ENCODE results near the gene RAB32. TPM values are rescaled to one million over a fixed set of nuclear protein-coding genes. Genes with fewer than 3 reads are reported as not detected.

RAB32 gene
- total RNA-seq, 1 experiment from 2014 or later, result 104 TPM

DNA sequence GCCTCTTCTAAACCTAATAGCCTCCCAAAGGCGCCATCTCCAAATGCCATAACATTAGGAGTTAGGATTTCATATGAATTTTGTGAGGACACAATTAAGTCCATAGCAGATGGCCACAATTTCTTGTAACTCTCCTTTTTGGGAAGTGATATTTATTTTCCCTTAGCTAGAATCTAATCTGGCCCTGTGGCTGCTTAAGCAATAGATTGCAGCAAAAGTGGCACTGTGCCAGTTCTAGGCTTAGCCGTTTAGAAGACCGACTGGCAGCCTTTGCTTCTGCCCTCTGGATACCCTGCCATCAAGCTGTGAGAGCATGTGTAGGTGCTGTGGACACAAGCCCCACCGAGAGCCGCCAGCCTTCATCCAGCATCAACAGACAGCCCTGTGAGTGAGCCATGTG lies 39.2 kb downstream of the RAB32 start:
- peak; percentile 3 for DNase-seq (ENCODE audit: low read depth)

DNA sequence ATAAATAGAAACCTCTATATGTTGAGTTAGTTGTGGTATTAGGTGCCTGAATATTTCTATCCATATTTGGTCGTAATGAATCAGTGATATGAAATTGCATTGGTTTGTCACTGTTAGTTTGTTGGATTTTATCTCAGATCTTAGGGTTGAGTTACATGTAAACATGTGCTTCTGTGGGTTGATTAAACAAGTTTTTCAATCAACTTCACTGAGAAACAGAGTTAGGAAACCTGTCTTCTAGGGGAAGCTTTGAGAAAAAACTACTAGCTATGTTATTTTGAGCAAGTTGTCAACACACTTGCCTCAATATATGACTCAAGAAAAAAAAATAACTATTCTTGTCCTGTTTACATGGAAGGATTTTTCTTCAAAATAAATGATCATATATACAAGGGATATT lies 40.3 kb downstream of the RAB32 start:
- DNase-seq (ENCODE audit: low read depth), result no peak

DNA sequence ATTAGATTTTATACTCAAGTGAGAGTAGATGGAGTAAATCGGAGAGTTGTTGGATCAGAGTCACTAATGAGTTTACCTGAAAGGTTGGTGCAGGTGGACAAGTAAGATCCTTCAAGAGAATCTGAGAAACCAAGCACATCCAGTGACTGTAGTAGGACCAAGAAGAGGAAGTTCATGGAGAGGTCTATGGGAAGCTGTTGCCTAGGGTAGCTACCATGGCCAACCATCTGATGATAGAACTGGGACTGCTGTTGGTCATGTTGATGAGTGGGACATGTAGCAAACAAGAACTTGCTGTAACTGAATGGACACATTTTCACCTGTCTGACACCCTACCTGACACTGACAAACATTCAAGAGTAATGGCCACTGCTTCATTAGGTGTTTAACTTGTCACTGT lies 43.8 kb downstream of the RAB32 start:
- no peak for DNase-seq (ENCODE audit: low read depth)

DNA sequence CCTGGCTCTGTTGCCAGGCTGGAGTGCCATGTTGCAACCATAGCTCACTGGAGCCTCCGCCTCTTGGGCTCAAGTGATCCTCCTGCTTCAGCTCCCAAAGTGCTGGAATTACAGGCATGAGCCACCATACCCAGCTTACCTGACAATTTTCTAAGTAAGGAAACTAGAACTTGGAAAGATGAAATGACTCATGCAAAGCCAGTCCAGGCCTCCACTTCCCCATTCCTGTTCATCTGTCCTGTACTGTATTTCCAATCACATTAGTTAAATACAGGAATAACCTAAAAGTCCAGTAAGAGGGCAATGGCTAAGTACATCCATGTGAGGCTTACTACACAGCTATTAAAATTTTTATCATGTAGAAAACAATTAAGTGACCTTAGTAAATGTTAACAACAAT lies 46.9 kb downstream of the RAB32 start:
- no peak for DNase-seq (ENCODE audit: low read depth)

DNA sequence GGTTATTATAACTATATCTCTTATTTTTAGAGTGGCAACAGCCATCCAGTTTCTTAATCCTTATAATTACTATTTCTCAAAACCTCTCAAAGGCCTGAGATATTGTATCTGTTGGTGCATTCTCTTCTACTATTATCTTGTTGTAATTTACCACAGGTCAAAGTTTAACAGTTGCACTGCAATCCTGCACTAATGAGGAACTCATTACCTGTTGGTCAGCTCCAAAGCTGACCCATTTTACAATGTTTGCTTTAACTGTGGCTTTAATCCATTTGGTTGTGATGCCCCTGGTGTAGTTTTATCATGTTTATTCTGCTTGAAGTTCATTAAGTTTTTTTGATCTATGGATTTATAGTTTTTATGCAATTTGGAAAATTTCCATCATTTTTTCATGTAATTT lies 48.8 kb downstream of the RAB32 start:
- DNase-seq (ENCODE audit: low read depth), result no peak

DNA sequence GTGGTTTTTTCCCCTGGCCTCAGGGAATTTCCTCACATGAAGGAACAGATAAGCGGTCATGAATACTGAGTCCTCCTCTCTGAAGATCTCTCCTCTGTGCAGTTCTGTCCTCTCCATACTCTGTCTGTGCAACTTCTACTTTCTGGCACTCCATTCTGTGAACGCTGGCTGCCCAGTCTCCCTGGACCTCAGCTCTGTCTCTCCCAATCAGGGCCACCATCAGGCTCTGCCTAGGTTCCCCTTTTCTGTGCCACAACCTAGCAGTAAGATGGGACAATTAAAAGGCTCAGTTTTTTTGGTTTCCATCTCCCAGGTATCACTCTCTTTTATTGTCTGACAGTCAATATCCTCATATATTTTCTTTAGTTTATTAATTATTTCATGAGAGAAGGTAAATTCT lies 50.4 kb downstream of the RAB32 start:
- DNase-seq (ENCODE audit: low read depth), result no peak

DNA sequence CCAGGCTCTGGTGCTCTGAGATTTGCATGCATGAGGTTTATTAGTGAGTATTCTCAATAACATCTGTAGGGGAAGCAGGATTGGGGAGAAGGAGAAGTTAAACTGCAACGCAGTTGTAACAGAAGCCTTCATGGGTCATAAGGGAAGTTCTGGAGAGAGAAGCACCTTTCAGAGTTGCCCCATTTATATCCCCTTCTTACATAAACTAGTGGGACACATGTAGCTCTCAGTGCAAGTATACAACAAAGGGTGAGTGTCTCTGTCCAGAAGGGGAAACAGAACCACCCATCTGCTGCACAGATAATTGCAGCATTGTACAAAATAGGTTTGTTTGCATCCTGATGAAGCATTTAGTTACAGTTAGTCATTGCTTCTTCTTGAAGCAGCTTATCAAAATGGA lies 50.9 kb downstream of the RAB32 start:
- no peak for DNase-seq (ENCODE audit: low read depth)

DNA sequence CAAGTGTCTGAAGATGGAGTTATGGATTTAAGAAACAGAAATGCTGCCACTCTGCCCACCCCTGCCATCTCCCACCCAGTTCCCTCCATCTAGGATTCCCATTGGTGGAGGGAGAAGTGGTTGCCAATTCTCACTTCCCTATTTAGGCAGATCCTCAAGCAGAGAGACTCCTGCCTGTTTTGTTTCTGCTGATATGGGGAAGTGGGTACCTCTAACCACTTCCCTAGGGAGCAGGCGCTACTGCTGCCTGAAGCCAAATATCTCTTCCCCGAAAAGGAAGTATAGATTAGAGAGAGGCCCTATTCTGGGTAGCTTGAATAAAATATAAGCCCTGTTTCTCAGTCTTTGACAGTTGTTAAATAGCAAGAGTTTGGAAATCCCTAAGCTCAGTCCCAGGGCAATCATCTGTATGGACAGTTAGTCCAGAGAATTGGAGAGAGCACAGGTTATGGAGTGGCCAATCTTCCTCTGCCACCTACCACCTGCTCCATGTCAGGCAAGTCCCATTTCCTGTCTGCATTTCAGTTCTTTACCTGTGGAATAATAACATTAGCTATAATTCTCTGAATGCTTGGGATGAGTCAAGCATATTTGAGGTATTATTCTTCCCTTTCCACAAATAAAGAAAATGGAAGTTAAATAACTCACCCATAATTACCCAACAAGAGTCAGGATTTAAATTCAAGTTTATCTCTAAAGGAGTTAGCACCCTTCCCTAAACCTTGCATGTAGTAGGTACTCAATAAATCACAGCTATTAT lies 52.5 kb downstream of the RAB32 start:
- DNase-seq (ENCODE audit: low read depth), result no peak

DNA sequence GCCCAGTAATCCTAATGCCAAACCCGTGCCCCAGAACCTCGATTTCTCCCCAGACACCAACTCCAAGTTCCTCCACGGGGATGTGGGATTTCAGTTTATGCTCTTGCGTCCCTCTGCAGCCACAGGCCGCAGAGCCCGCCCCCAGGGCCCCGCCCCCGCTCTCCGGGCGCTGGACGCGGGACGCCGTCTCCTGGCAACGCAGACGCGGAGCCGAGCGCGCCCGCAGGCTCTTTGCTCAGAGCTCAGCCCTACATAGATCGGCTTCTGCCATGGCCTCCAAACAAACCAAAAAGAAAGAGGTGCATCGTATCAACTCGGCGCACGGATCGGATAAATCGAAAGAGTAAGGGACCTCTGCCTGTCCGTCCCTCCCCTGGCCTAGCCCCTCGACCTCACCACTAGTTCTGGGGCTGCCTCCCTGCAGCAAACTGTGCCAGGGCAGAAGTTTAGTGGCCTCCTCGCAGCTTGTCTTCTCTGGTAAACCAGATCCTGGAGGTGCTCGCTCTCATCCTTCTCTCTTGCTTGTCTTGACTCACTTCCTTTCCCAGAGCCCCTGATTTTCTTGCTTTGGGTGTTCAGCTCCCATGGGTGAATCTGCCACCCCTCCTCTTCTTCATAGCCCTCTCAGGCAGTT lies 55.3 kb downstream of the RAB32 start, which contains the start of gene ADGB:
ADGB (plus strand) TSS at position 201 of the 634 bp plus-strand sequence; CDS start at position 270, 69 bp downstream.
- peak; percentile 76 for DNase-seq (ENCODE audit: low read depth)

DNA sequence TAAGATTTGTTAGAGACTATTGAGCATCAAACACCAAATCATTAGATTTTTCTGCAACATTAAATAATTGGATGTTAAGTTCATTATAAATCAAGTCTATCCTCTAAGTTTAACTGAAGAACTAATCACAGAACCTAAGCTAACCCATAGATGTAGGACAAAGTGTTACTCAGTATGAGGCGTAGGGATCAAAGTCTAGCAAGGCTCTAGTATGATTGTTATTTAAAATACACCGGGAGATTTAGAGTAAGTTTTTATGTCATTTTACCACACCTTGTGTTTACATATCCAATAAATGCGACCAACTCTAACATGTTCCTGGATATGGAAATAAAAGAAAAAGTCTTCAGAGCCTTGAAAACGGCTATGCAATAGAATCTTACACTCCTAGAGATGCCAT lies 57.7 kb downstream of the RAB32 start:
- DNase-seq (ENCODE audit: low read depth), result no peak

DNA sequence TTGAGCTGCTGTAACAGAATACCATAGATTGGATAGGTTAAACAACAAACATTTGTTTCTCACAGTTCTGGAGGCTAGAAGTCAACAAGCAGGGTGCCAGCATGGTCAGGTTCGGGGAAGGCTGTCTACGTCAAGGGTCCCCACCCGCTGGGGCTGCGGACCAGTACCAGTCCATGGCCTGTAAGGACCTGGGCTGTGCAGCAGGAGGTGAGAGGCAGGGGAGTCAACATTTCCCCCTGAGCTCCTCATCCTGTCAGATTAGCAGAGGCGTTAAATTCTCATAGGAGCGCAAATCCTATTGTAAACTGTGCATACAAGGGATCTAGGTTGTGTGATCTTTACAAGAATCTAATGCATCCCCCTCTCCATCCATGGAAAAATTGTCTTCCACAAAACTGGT lies 58.9 kb downstream of the RAB32 start:
- no peak for DNase-seq (ENCODE audit: low read depth)

Other genes starting within 250 kb of the RAB32 start
- not detected in 2 replicates for gene ADGB, start 55.1 kb downstream of the RAB32 start, total RNA-seq (2014; rRNA removed; shearing (Covaris generic))

Data from RPMI7951 (cell line).